ENCODE data around the gene CHRNB4. TPM values are rescaled to one million over a fixed set of nuclear protein-coding genes. Genes with fewer than 3 reads are reported as not detected.
"Not testable (repeated sequence)": the region's sequence is repeated elsewhere in the genome, so short reads cannot be mapped to it uniquely, and the experiment has no call there.

CHRNB4 gene
- total RNA-seq, 2 donors from 2014 or later = 0.22 to 0.70 TPM

- Mint-ChIP-seq H3K4me3 (no peak overlapping the region), H3K27me3 (ENCODE audit: insufficient read depth) (no peaks in the 10 kb centered on the region), H3K9me3 (no peaks in the 10 kb centered on the region), H3K27ac (no peak overlapping the region), H3K4me1 (peaks cover 31% of the 10 kb centered on the region), H3K36me3 (ENCODE audit: low read depth) (no peaks in the 10 kb centered on the region)
- WGBS, 2 experiments (ENCODE audit: insufficient coverage in 1 of 2, insufficient read length in 1 of 2) = 40 to 48% methylated on average over 5 to 8 of the region's 8 CpGs
- Histone ChIP-seq H3K9me3 (ENCODE audit: control insufficient read depth, low read length) (no peaks in the 10 kb centered on the region), H3K9ac (ENCODE audit: extremely low read depth, low read length, poor library complexity, severe bottlenecking) (no peak overlapping the region), H3K36me3 (ENCODE audit: control insufficient read depth, insufficient read depth, low read length) (no peaks in the 10 kb centered on the region), H3K4me3 (ENCODE audit: low read length) (no peak overlapping the region), H3K27me3 (ENCODE audit: control insufficient read depth, insufficient read depth, low read length, poor library complexity, severe bottlenecking) (no peaks in the 10 kb centered on the region), H3K27ac (ENCODE audit: low read depth, low read length) (no peak overlapping the region), H3K4me1 (ENCODE audit: control insufficient read depth, insufficient read depth, low read length) (peaks cover 13% of the 10 kb centered on the region)
- TF ChIP-seq CTCF (conservative IDR thresholded peaks at IDR 0.05) = no peak
- DNase-seq = no peak
Measured at GRCh38 chr15:78685159-78685921, 44.3 kb upstream of the CHRNB4 start.

GRCh38 chr15:78684657-78685056 lies 43.6 kb upstream of the CHRNB4 start:
- H3K36me3 ChIP-seq (ENCODE audit: control insufficient read depth, insufficient read depth, low read length) = no peaks in the 10 kb centered on the region
- H3K27ac Mint-ChIP-seq = no peak overlapping the region
- H3K36me3 Mint-ChIP-seq (ENCODE audit: low read depth) = no peaks in the 10 kb centered on the region
- H3K9me3 ChIP-seq (ENCODE audit: control insufficient read depth, low read length) = no peaks in the 10 kb centered on the region
- no peak overlapping the region for H3K4me3 ChIP-seq (ENCODE audit: low read length)
- peaks cover 31% of the 10 kb centered on the region for H3K4me1 Mint-ChIP-seq
- no peak overlapping the region for H3K27ac ChIP-seq (ENCODE audit: low read depth, low read length)
- peaks cover 4% of the 10 kb centered on the region for H3K27me3 Mint-ChIP-seq (ENCODE audit: insufficient read depth)
- no peak for TF ChIP-seq CTCF (conservative IDR thresholded peaks at IDR 0.05)
- peaks cover 13% of the 10 kb centered on the region for H3K4me1 ChIP-seq (ENCODE audit: control insufficient read depth, insufficient read depth, low read length)
- 89 to 100% methylated on average over 2 of the region's 2 CpGs for WGBS, 2 experiments (ENCODE audit: insufficient coverage in 1 of 2, insufficient read length in 1 of 2)
- DNase-seq = no peak
- H3K9ac ChIP-seq (ENCODE audit: extremely low read depth, low read length, poor library complexity, severe bottlenecking) = no peak overlapping the region
- no peak overlapping the region for H3K4me3 Mint-ChIP-seq
- no peaks in the 10 kb centered on the region for H3K9me3 Mint-ChIP-seq
- no peaks in the 10 kb centered on the region for H3K27me3 ChIP-seq (ENCODE audit: control insufficient read depth, insufficient read depth, low read length, poor library complexity, severe bottlenecking)

- H3K36me3 Mint-ChIP-seq (ENCODE audit: low read depth); H3K9me3 Mint-ChIP-seq; H3K27me3 ChIP-seq (ENCODE audit: control insufficient read depth, insufficient read depth, low read length, poor library complexity, severe bottlenecking); H3K36me3 ChIP-seq (ENCODE audit: control insufficient read depth, insufficient read depth, low read length); H3K9me3 ChIP-seq (ENCODE audit: control insufficient read depth, low read length); H3K27ac ChIP-seq (ENCODE audit: low read depth, low read length); H3K9ac ChIP-seq (ENCODE audit: extremely low read depth, low read length, poor library complexity, severe bottlenecking); H3K4me3 Mint-ChIP-seq; H3K27ac Mint-ChIP-seq; H3K4me3 ChIP-seq (ENCODE audit: low read length); DNase-seq; H3K27me3 Mint-ChIP-seq (ENCODE audit: insufficient read depth): not testable (repeated sequence)
- peaks cover 13% of the 10 kb centered on the region for H3K4me1 ChIP-seq (ENCODE audit: control insufficient read depth, insufficient read depth, low read length)
- peaks cover 31% of the 10 kb centered on the region for H3K4me1 Mint-ChIP-seq
- WGBS, 2 experiments (ENCODE audit: insufficient coverage in 1 of 2, insufficient read length in 1 of 2) = 91 to 100% methylated on average over 2 to 8 of the region's 8 CpGs
Measured at GRCh38 chr15:78683599-78683998, 42.6 kb upstream of the CHRNB4 start.

All from endodermal cell (in vitro differentiated cells).